Measurements from ENCODE around the gene RHOA.

DNA sequence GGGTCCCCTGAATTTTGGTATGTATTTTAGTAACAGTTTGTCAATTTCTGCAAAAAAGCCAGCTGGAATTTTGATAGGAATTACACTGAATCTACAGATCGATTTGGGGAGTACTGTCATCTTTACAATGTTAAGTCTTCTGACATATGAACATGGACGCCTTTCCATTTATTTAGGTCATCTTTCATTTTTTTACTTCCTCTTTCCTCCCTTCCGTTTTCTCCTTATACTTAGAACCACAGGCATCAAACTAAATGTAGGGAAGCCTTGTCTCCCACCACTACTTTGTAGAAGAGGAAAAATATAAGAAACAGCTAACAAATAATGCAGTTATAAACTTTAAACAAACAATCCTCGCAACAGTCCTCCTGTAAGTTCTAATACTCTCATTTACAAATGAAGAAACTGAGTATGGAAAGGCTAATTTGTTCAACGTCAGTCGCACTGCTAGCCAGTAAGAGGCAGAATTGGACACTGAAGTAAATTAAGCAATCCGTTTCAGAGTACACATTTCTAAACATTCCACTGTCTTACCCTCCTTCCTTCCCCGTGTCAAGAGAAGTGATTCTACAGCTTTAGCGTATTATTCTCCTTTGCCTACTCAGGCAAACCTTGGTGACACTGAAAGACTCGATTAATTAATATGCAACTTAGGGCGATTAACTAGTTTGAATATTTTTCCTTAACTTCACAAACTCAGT lies 25.6 kb downstream of the RHOA start:
- TF ChIP-seq, protein P1, sequence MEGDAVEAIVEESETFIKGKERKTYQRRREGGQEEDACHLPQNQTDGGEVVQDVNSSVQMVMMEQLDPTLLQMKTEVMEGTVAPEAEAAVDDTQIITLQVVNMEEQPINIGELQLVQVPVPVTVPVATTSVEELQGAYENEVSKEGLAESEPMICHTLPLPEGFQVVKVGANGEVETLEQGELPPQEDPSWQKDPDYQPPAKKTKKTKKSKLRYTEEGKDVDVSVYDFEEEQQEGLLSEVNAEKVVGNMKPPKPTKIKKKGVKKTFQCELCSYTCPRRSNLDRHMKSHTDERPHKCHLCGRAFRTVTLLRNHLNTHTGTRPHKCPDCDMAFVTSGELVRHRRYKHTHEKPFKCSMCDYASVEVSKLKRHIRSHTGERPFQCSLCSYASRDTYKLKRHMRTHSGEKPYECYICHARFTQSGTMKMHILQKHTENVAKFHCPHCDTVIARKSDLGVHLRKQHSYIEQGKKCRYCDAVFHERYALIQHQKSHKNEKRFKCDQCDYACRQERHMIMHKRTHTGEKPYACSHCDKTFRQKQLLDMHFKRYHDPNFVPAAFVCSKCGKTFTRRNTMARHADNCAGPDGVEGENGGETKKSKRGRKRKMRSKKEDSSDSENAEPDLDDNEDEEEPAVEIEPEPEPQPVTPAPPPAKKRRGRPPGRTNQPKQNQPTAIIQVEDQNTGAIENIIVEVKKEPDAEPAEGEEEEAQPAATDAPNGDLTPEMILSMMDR (IDR thresholded peaks at IDR 0.05 in 4 of 5, conservative IDR thresholded peaks at IDR 0.05 in 1 of 5), result no peak
- TF ChIP-seq POLR2A (IDR thresholded peaks at IDR 0.05), result no peak

Measured in gastrocnemius medialis (tissue), 4 donors.